Fibroblast of lung (primary cell): Measurements from ENCODE around the gene LGALS7. TPM values are rescaled to one million over a fixed set of nuclear protein-coding genes. Genes with fewer than 3 reads are reported as not detected.
"Not testable (repeated sequence)": the region's sequence is repeated elsewhere in the genome, so short reads cannot be mapped to it uniquely, and the experiment has no call there.

Experiments
- DNase-seq, 2 donors: peaks; one replicate each; pipeline versions ENCODE4 v3.0.0 to v3.0.0-alpha.2; 2010; ENCODE audit warnings: low read depth in 2 of 2
- H2AFZ ChIP-seq: 2 replicates; pipeline ENCODE4 v1.5.1; 2012; ENCODE audit warnings: low read length, control low read depth, inconsistent platforms
- H3K27ac ChIP-seq: 2 replicates; pipeline ENCODE4 v1.5.1; 2011; ENCODE audit warnings: low read length, control low read depth; ENCODE audit not compliant: insufficient read depth
- H3K27me3 ChIP-seq: 2 replicates; pipeline ENCODE4 v1.5.1; 2011; ENCODE audit warnings: mild to moderate bottlenecking, low read length; ENCODE audit not compliant: control insufficient read depth, insufficient read depth
- H3K36me3 ChIP-seq: 2 replicates; pipeline ENCODE4 v1.5.1; 2011; ENCODE audit warnings: low read length; ENCODE audit not compliant: control insufficient read depth, insufficient read depth
- H3K4me1 ChIP-seq: 2 replicates; pipeline ENCODE4 v1.5.1; 2011; ENCODE audit warnings: low read length; ENCODE audit not compliant: control insufficient read depth, insufficient read depth; ENCODE audit errors: extremely low read depth
- H3K4me2 ChIP-seq: 2 replicates; pipeline ENCODE4 v1.5.1; 2011; ENCODE audit warnings: low read length, control low read depth; ENCODE audit not compliant: insufficient read depth; ENCODE audit errors: extremely low read depth
- H3K4me3 ChIP-seq, 4 experiments: fragments of 200-600 bp in 1 of 4; sonication (generic) in 1 of 4; replicated peaks in 1 of 4; 2 replicates each; pipeline ENCODE4 v1.5.1; 2011 to 2016; ENCODE audit warnings: low read length in 4 of 4, low read depth in 3 of 4, mild to moderate bottlenecking in 3 of 4, control low read depth in 2 of 4, inconsistent platforms in 1 of 4, mixed read lengths in 1 of 4; ENCODE audit not compliant: insufficient read depth in 1 of 4; ENCODE audit errors: control extremely low read depth in 1 of 4
- H3K79me2 ChIP-seq: 2 replicates; pipeline ENCODE4 v1.5.1; 2012; ENCODE audit warnings: mild to moderate bottlenecking, low read length, inconsistent platforms; ENCODE audit not compliant: control insufficient read depth, insufficient read depth
- H3K9ac ChIP-seq: 2 replicates; pipeline ENCODE4 v1.5.1; 2011; ENCODE audit warnings: mild to moderate bottlenecking, low read length, control low read depth; ENCODE audit not compliant: insufficient read depth
- H3K9me3 ChIP-seq: 2 replicates; pipeline ENCODE4 v1.5.1; 2012; ENCODE audit warnings: low read depth, low read length; ENCODE audit not compliant: control insufficient read depth, insufficient read depth
- H4K20me1 ChIP-seq: 2 replicates; pipeline ENCODE4 v1.5.1; 2011; ENCODE audit warnings: low read length; ENCODE audit not compliant: control insufficient read depth, insufficient read depth; ENCODE audit errors: extremely low read depth
- CTCF ChIP-seq, 2 donors: IDR thresholded peaks in 1 of 2; conservative IDR thresholded peaks in 1 of 2; 1 replicate in 1 of 2; 2 replicates in 1 of 2; pipeline ENCODE4 v1.5.1; 2011 to 2012; ENCODE audit warnings: low read length in 2 of 2, control low read depth in 1 of 2, inconsistent platforms in 1 of 2, low read depth in 1 of 2, mild to moderate bottlenecking in 1 of 2
- EZH2 ChIP-seq: IDR thresholded peaks from 2 replicates; pipeline ENCODE4 v1.5.1; 2012; ENCODE audit warnings: low read length, control low read depth, mild to moderate bottlenecking; ENCODE audit errors: missing control alignments
- polyA plus RNA-seq, 2 donors: library from polyadenylated mRNA; depleted of rRNA in 1 of 2; stranded (reverse) in 1 of 2; unstranded in 1 of 2; fragments of >200 nt; gene quantifications; 2 replicates each; pipeline ENCODE4 v1.2.1, GENCODE V29; 2011 to 2012; ENCODE audit warnings: missing spikeins in 1 of 2
- total RNA-seq: library from RNA; depleted of rRNA; stranded (reverse); fragments of >200 nt; gene quantifications from 2 replicates; pipeline ENCODE4 v1.2.1, GENCODE V29; 2014

LGALS7 gene
- total and polyA plus RNA-seq, 2 donors (not counting 1 experiment from before 2014, with no cell fraction given), result not detected

DNA sequence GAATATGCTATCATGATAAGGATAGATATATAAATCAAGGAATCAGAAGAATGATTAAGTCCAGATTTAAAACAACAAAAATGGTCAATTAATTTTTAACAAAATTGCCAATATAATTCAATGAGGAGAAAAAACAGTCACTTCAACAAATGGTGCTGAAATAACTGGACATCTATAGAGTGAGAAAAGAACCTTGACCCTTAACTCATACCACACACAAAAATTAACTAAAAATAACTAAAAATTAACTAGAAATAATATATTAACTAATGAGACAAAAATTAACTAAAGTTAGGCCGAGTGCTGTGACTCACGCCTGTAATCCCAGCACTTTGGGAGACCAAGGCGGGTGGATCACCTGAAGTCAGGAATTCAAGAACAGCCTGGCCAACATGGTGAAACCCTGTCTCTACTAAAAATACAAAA, 9.5 kb downstream of the LGALS7 start:
- Histone ChIP-seq H2AFZ (no peak overlapping the region), H4K20me1 (no peaks in the 10 kb centered on the region), H3K27ac (no peak overlapping the region), H3K79me2 (no peaks in the 10 kb centered on the region), H3K4me1 (no peaks in the 10 kb centered on the region), H3K36me3 (no peaks in the 10 kb centered on the region), H3K4me2 (no peak overlapping the region), H3K9me3 (no peaks in the 10 kb centered on the region), H3K4me3 (no peak overlapping the region), H3K9ac (no peak overlapping the region), H3K27me3 (no peaks in the 10 kb centered on the region)
- no peak for TF ChIP-seq CTCF (conservative IDR thresholded peaks at IDR 0.05 in 1 of 2, IDR thresholded peaks at IDR 0.05 in 1 of 2; ENCODE audit: low read depth in 1 of 2, low read length in 2 of 2)
- no peak for TF ChIP-seq EZH2
- no peak for DNase-seq

DNA sequence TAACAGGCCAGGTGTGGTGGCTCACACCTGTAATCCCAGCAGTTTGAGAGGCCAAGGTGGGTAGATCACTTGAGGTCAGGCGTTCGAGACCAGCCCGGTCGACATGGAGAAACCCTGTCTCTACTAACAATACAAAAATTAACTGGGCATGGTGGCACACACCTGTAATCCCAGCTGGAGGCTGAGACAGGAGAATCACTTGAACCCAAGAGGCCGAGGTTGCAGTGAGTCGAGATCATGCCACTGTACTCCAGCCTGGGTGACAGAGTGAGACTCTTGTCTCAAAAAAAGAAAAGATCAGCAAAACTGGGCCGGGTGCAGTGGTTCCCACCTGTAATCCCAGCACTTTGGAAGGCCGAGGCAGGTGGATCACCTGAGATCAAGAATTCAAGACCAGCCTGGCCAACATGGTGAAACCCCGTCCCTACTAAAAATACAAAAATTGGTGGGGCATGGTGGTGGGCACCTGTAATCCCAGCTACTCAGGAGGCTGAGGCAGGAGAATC, 11.4 kb downstream of the LGALS7 start:
- H3K9me3 ChIP-seq, H3K4me3 ChIP-seq, H3K9ac ChIP-seq, H4K20me1 ChIP-seq, H3K4me2 ChIP-seq, DNase-seq, H3K27me3 ChIP-seq, H3K4me1 ChIP-seq, H2AFZ ChIP-seq, H3K36me3 ChIP-seq, H3K27ac ChIP-seq, H3K79me2 ChIP-seq: not testable (repeated sequence)

GRCh38 chr19:38760805-38761517, 12.4 kb downstream of the LGALS7 start:
- H3K4me3 ChIP-seq, H3K9ac ChIP-seq, DNase-seq, H3K27ac ChIP-seq, H3K4me1 ChIP-seq, H4K20me1 ChIP-seq, H3K36me3 ChIP-seq, H3K27me3 ChIP-seq, H3K9me3 ChIP-seq, H2AFZ ChIP-seq, H3K4me2 ChIP-seq, H3K79me2 ChIP-seq: not testable (repeated sequence)

GRCh38 chr19:38759590-38760003, 13.7 kb downstream of the LGALS7 start:
- H3K79me2 ChIP-seq, result no peaks in the 10 kb centered on the region
- TF ChIP-seq EZH2, result no peak
- TF ChIP-seq CTCF (conservative IDR thresholded peaks at IDR 0.05 in 1 of 2, IDR thresholded peaks at IDR 0.05 in 1 of 2; ENCODE audit: low read depth in 1 of 2, low read length in 2 of 2), result no peak
- no peak overlapping the region for H2AFZ ChIP-seq
- H3K9ac ChIP-seq, result no peak overlapping the region
- no peaks in the 10 kb centered on the region for H3K27me3 ChIP-seq
- no peaks in the 10 kb centered on the region for H4K20me1 ChIP-seq
- no peak overlapping the region for H3K4me2 ChIP-seq
- no peak for DNase-seq
- no peaks in the 10 kb centered on the region for H3K36me3 ChIP-seq
- no peak overlapping the region for H3K27ac ChIP-seq
- H3K4me3 ChIP-seq, result no peak overlapping the region
- no peaks in the 10 kb centered on the region for H3K4me1 ChIP-seq
- H3K9me3 ChIP-seq, result no peaks in the 10 kb centered on the region

- not testable (repeated sequence) for H4K20me1 ChIP-seq, H3K27ac ChIP-seq, DNase-seq, H3K9me3 ChIP-seq, H3K4me2 ChIP-seq, H3K79me2 ChIP-seq, H2AFZ ChIP-seq, H3K9ac ChIP-seq, H3K36me3 ChIP-seq, H3K4me1 ChIP-seq, H3K4me3 ChIP-seq, H3K27me3 ChIP-seq
Measured at GRCh38 chr19:38754196-38754595, 19.1 kb downstream of the LGALS7 start.
